Uterus (tissue), 2 donors: Measurements from ENCODE around the gene ZFX.

Experiments
- CTCF ChIP-seq, 4 experiments: fragments of 200-600 bp in 2 of 4; fragments of 450-650 bp in 2 of 4; sonication (generic) in 2 of 4; IDR thresholded peaks; one replicate each; pipeline ENCODE4 v1.5.1; 2016 to 2019; ENCODE audit warnings: antibody characterized with exemption in 4 of 4, mild to moderate bottlenecking in 2 of 4, moderate library complexity in 1 of 4
- POLR2A ChIP-seq, 2 donors: fragments of 450-650 bp; IDR thresholded peaks; one replicate each; pipeline ENCODE4 v1.6.1; 2016; ENCODE audit warnings: antibody characterized with exemption in 2 of 2, mild to moderate bottlenecking in 1 of 2, moderate library complexity in 1 of 2

GRCh38 chrX:24202465-24203031 lies 53.0 kb downstream of the ZFX start:
- TF ChIP-seq POLR2A (IDR thresholded peaks at IDR 0.05): no peak
- no peak for TF ChIP-seq CTCF (IDR thresholded peaks at IDR 0.05)
